GM21723 (cell line): ENCODE measurements around the gene FASLG.
"Not testable (repeated sequence)": the region's sequence is repeated elsewhere in the genome, so short reads cannot be mapped to it uniquely, and the experiment has no call there.

ENCODE experiments used
- ATAC-seq: cut with Tn5 transposase; IDR thresholded peaks from one replicate; pipeline ENCODE4 v1.9.1; 2021; ENCODE audit warnings: mild to moderate bottlenecking, moderate library complexity; ENCODE audit not compliant: unreplicated experiment

FASLG gene, protein sequence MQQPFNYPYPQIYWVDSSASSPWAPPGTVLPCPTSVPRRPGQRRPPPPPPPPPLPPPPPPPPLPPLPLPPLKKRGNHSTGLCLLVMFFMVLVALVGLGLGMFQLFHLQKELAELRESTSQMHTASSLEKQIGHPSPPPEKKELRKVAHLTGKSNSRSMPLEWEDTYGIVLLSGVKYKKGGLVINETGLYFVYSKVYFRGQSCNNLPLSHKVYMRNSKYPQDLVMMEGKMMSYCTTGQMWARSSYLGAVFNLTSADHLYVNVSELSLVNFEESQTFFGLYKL

GRCh38 chr1:172658871-172659453 lies at the start of gene FASLG:
TSS of gene FASLG (plus strand) at chr1:172659103. CDS start at chr1:172659202, 99 bp downstream.
- no peak for ATAC-seq

GRCh38 chr1:172609528-172609927 lies 49.4 kb upstream of the FASLG start:
- no peak for ATAC-seq

GRCh38 chr1:172612478-172612877 lies 46.4 kb upstream of the FASLG start:
- ATAC-seq = no peak

- no peak for ATAC-seq
Measured at GRCh38 chr1:172613294-172613693, 45.6 kb upstream of the FASLG start.

DNA sequence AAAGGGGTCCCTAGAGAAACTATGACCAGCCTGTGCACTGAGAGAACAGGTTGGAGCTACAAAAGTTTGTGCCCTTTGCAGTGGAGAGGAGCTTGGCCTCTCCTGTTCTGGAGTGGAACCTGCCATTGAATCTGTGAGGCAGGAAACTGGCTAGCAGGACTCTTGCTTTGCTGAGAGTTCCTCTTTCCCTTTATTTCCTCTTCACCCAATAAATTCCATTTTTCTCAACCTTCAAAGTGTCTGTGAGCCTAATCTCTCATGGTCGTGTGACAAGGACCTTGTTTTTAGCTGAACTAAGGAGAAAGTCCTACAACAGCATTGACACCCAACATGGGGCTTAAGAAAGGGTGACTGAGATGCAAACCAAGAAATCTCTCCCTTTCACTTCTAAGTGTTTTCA lies 42.7 kb upstream of the FASLG start:
- no peak for ATAC-seq

DNA sequence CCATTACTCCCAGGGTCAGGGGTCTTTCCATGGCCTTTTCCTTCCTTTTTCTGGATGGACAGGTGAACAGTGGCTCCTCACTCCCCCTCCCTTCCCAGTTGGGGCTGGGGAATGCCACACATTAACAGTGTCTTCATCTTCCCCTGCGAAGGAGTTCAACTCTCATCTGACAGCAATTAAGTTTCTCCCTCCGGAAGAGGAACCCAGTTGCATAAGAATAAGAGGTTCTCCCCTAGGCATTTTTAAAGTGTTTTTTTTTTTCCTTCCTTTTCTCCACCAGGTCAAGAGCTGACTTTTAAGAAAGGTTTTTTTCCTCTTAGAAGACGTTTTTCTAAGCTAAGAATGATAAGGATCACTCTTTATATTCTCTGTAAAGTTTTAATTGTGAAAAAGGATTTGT lies 42.3 kb upstream of the FASLG start:
- no peak for ATAC-seq

DNA sequence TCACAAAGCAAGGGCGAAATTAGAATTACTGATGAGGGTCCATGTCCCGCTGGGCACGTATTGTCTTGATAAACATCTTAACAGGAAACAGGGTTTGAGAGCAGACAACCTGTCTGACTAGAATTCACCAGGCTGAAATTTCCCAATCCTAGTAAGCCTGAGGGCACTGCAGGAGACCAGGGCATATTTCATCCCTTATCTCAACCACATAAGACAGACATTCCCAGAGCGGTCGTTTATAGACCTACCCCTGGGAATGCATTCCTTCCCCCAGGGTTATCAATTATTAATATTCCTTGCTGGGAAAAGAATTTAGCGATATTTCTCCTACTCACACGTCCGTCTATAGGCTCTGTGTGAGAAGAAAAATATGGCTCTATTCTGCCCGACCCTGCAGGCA lies 38.3 kb upstream of the FASLG start:
- ATAC-seq = not testable (repeated sequence)

DNA sequence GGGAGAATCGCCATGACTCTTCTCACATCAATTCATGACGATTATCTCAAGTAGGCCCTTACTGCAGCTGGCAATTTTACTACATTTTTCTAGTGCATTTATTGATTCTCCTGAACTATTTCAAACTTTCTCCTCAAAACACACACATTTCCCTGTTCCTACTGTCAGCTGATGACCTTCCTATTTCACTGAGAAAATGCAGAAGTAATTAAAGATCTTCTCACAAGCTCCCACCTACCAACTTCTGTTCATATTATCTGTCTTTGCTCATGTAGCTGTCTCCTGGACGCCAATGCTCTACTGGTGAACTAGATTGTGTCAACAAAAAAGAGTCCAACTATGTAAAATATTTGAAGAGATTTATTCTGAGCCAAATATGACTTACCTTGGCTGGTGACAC lies 36.4 kb upstream of the FASLG start:
- no peak for ATAC-seq

DNA sequence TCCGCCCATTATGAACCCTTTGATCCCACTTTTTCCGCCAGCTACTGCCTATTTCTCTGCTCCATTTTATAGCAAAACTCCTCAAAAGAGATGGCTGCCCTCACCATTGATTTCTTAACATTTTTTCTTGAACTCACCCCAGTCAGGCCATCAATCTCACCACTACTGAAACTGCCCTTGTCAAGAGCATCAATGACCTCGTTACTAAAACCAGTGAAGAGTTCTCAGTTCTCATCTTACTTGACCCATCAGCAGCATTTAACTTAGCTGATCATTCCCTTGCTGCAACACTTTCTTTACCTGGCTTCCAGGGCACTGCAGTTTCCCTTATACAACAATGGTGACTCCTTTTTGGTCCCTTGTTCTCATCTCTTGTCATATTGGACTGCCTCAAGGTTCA lies 35.2 kb upstream of the FASLG start:
- ATAC-seq = no peak

DNA sequence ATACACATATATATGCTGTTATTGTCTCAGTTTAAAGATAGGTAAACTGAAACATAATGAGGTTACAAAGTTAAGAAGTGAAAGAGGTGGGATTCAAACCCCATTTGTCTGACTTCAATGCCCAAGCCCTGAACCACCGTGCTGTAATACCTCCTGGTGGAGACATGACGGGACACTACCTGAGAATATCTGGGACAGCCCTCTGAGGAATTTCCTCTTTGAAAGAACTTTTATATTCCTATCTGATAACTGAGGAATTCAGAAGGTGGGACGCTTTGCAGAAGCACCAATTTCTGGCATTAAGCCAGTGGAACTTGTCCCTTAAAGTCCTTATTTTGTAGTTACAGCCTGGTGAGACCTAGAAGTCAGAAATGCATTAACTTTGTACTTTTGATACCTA lies 32.1 kb upstream of the FASLG start:
- ATAC-seq = no peak

DNA sequence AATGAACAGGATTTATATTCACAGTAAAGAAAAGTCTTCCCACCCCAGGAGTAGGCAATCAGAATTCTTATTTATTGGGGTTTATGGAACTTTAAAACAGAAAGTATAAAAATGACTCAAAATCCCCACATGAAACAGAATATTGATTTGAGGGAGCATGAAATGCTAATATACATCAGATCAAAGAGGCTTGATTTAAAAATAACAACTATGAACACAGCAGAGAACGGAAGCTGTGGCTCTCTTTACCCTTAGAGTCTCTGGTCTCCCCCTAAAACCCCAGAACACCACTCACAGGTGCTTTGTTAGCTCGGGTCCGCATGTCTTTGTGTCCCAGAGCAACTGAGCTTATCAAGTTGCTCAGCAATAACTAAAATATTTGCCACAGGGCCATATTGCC lies 31.2 kb upstream of the FASLG start:
- no peak for ATAC-seq

DNA sequence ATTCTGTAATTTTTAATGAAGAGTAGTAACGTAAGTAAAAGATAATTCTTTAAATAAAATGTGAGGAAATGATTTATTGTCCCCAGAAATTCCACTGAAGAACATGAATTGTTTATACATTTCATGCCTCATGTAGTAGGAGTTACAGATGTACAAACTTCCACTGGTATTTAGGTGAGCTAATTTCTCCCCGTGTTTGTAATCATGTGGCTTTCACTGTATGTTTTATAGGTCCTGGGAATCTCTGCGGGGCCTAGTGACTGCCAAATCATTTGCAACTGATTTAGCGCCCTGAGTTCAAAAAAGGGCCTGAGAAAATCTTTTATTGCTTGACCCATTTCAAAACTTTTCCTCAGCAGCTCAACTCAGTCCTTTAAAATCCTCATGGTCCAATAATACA lies 30.5 kb upstream of the FASLG start:
- no peak for ATAC-seq

DNA sequence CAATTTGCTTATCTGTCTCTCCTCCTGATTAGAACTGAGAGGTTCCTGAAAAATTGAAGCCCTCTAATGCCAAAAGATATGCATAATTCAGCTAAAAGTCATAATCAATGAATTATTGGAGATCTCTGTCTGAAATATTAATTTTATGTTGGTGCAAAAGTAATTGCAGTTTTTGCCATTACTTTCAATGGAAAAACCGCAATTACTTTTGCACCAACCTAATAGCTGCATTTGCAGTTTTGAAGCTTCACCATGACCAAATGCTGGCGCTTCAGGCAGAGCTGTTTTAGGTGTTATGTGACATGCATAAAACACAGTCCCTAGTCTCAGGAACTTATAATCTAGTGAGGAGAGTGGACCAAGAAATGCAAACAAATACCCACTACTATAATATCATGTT lies 29.7 kb upstream of the FASLG start:
- no peak for ATAC-seq

DNA sequence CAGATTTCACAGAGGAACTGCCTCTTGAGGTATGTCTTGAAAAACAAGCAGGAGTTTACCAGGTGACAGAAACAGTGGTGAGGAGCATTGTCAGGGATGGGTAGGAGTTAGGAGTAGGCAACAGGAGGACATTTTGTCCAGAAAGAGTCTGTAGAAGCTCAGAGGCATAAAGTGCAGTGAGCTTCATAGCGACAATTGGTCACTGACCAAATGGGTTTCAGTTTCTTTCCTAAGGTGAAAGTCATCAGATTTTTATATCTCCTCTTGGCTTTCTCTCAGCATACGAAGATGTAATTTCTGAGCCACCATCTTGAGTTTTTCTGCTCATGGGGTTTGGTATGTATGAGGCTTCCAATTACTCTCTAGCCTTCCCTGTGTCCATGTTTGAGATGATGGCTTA lies 29.3 kb upstream of the FASLG start:
- no peak for ATAC-seq

DNA sequence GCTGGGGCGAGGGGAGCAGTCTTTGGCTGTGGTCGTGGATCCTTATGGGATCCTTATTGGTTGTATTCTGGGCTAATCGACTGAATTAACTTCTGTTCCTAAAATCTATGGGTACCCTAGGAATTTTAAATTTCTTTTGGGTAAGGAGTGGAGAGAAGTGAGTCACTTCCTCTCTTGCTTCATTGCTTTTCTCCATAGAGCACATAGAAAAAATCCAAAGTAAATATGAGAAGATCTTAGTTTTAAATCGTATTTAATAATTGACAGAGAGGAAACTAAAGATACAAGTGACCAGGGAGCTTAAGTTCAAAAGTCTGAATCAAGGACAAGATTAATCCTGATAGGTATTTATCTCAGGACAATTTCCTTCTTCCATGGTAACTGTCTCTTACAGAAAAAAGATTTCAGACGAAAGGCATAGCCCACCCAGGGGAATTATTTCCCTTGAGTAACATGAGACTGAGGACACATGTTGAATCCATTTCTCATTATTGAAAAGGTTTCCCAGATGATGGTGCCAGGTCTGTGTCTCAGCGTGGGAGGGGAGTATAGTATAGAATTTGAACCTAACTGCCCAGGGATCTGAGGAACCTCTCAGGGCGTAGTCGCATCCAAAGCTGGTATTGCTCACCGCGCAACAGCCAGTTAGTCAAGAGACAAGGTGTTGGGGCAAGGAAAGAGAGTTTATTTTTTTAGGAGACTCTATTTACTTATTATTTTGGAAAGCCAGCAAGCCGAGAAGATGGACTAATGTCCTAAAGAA lies 28.7 kb upstream of the FASLG start:
- no peak for ATAC-seq

GRCh38 chr1:172630868-172631267 lies 28.0 kb upstream of the FASLG start:
- ATAC-seq = no peak

DNA sequence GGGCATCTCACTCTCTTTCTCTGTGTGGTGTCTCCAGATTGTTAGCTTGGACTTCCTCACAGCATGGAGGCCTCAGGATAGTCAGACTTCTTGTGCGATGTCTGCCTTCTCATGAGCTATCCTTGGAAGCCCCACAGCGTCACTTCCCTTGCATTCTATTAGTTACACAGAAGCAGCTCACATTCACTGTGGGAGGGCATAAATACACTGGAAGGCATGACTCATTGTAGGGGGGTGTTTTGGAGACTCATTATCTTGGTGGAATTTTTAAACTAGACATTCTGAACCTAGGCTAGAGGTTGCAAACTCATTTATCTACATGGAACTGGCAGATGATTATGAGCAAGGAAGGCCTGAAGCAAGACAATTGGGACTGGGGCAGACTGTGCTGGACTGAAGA lies 21.4 kb upstream of the FASLG start:
- ATAC-seq = no peak

DNA sequence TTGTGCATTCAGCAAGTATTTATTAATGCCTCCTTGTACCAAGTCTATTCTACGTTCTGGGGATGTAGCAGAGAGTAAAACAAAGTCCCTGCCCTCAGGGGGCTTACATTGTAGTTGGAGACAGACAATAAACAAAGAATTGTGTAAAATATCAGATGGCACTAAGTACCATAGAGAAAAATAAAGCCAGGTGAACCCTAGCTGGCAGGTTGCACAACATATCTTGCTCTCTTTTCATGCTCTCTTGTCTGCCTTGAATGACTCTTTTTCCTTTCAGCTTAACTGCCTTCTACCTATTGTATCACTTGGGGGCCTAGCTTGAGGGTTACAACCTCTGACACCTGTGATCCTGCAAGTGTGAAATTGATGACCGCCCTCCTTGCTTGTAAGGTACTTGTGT lies 20.7 kb upstream of the FASLG start:
- ATAC-seq = no peak

- peak; percentile 75 for ATAC-seq
Measured at GRCh38 chr1:172638885-172639831, 19.7 kb upstream of the FASLG start.

GRCh38 chr1:172640111-172640510 lies 18.8 kb upstream of the FASLG start:
- ATAC-seq = no peak

DNA sequence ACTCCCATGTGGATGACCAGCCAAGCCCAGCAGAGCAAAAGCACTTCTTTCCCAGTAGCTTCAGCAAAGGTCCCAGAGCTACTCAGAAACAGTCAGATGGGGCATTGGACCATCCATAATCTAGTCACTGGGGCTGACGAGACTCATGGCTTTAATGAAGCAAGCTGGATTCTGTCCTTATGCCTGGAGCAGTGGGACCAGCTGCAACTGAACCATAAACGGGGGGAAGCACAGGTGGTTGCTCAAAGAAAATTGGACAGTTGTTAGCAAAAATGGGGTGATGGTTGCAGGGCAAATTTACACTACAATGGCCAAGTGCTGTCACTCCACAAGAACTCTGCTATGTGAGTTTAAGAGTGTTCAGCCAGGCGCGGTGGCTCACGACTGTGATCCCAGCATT lies 17.4 kb upstream of the FASLG start:
- ATAC-seq = no peak
